ENCODE data around the gene ENO3. TPM values are rescaled to one million over a fixed set of nuclear protein-coding genes. Genes with fewer than 3 reads are reported as not detected.

The ENO3 gene
- total RNA-seq, 1 donor from 2014 or later: 24.0 TPM

DNA sequence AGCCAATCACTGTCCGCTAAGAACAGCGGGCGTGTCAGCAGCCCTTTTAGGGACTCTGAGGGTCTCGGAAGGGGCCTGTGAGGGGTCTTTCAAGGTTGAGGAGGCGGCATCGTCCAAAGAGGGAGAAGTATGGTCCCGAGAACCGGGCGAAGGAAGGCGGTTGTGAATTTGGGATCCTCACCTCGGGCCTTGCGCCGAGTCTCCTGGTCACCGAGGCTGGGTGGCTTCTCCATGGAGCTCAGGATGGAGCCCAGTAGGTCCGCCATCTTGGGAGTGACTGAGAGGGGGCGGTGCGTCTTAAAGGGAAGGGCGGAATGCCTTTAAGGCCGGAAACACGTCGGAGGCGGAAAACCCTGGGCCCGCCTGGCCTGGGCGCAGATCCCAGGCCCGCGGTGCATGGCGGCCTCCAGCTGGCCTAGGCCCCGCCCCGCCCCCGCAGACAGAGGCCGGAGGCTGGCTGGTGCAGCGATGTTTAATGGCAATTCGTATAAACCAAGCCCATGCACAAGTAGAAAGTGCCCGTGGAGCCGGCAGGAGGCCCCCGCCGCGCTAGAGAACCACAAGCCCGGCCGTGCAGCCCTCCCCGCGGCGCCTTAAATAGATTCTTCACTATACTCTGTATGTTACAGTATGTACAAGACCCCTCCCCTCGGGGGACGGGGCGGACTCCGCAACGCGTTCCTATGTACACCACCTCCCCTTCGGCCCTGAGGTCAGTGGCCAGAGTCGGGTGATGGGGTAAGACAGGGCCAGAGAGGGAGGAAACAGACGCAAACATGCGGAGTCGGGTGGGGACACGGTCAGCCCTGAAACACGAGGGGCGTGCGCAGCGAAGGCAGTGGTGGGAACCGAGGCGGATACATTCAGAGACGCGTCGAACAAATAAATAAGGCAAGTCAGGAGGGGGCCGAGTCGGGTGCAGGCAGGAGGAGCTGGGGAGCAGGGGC, 16.9 kb downstream of the ENO3 start, which contains the start of gene SPAG7:
SPAG7 (minus strand) TSS at position 279 of the 947 bp plus-strand sequence; CDS start at position 266, 13 bp downstream.
- Mint-ChIP-seq H3K9me3 (no peaks in the 10 kb centered on the region), H3K36me3 (peaks cover 20% of the 10 kb centered on the region), H3K4me3 (no peak within 1 kb of the TSS), H3K4me1 (ENCODE audit: unreplicated experiment) (peaks cover 37% of the 10 kb centered on the region), H3K27ac (no peak within 1 kb of the TSS), H3K27me3 (no peaks in the 10 kb centered on the region)
- DNase-seq (ENCODE audit: extremely low spot score, unreplicated experiment): peak; percentile 97
- TF ChIP-seq, protein P1, sequence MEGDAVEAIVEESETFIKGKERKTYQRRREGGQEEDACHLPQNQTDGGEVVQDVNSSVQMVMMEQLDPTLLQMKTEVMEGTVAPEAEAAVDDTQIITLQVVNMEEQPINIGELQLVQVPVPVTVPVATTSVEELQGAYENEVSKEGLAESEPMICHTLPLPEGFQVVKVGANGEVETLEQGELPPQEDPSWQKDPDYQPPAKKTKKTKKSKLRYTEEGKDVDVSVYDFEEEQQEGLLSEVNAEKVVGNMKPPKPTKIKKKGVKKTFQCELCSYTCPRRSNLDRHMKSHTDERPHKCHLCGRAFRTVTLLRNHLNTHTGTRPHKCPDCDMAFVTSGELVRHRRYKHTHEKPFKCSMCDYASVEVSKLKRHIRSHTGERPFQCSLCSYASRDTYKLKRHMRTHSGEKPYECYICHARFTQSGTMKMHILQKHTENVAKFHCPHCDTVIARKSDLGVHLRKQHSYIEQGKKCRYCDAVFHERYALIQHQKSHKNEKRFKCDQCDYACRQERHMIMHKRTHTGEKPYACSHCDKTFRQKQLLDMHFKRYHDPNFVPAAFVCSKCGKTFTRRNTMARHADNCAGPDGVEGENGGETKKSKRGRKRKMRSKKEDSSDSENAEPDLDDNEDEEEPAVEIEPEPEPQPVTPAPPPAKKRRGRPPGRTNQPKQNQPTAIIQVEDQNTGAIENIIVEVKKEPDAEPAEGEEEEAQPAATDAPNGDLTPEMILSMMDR (conservative IDR thresholded peaks at IDR 0.05): no peak

DNA sequence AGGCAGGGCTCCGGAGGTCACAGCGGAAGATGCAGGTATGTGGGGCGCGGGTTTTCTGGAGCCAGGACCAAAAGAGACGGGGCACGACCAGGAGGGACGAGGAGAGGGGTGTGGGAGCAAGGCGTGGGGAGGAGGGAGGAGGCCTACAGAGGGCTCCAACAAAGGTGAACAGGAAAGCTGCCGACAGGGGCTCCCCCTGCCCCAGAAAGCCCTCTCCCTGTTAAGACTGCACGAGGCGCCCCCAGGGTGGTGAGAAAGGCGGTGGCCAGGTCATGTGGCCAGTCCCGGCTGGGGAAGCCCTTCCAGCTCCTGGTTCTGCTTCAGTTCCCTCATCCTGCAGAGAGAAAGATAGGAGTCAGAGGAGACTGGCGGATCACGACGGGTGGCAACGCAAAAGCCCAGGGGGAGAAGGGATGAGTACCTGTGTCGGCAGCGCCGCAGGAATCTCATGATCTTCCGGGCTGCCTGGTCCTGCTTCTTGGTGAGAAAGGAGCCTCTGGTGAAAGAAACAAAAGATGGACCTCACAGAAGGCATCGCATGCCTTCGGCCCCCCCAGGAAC, 17.6 kb downstream of the ENO3 start:
- H3K9me3 Mint-ChIP-seq: no peaks in the 10 kb centered on the region
- peaks cover 41% of the 10 kb centered on the region for H3K4me1 Mint-ChIP-seq (ENCODE audit: unreplicated experiment)
- no peaks in the 10 kb centered on the region for H3K27me3 Mint-ChIP-seq
- no peak overlapping the region for H3K27ac Mint-ChIP-seq
- peaks cover 21% of the 10 kb centered on the region for H3K36me3 Mint-ChIP-seq
- TF ChIP-seq, protein P1 (conservative IDR thresholded peaks at IDR 0.05): no peak
- no peak for DNase-seq (ENCODE audit: extremely low spot score, unreplicated experiment)
- H3K4me3 Mint-ChIP-seq: no peak overlapping the region

DNA sequence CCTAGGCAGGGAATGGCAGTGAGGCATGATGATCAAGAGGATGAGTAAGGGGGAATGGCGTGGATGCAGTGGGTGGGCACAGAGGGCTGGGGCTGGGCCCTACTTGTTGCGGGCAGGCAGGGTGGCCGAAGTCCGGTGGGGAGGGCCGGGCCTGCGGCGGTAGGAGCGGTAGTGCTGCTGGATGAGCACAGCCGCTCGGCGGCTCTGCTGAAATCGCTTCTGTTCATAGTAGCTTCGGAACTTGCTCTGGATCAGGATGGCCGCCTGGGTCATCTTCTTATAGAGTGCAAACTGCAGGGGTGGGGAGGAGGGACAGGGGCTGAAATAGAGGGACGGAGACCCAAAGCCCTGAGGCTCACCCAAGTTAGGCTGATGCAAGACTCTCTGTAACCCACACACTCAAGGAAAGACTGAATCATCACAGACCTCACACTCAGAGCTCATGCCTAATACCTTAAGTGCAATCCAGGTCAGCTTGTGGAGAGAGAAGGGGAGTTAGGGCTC, 18.2 kb downstream of the ENO3 start:
- Mint-ChIP-seq H3K4me3 (no peak overlapping the region), H3K27me3 (no peaks in the 10 kb centered on the region), H3K4me1 (ENCODE audit: unreplicated experiment) (peaks cover 41% of the 10 kb centered on the region), H3K27ac (no peak overlapping the region), H3K9me3 (no peaks in the 10 kb centered on the region), H3K36me3 (peaks cover 25% of the 10 kb centered on the region)
- TF ChIP-seq, protein P1 (conservative IDR thresholded peaks at IDR 0.05): no peak
- no peak for DNase-seq (ENCODE audit: extremely low spot score, unreplicated experiment)

DNA sequence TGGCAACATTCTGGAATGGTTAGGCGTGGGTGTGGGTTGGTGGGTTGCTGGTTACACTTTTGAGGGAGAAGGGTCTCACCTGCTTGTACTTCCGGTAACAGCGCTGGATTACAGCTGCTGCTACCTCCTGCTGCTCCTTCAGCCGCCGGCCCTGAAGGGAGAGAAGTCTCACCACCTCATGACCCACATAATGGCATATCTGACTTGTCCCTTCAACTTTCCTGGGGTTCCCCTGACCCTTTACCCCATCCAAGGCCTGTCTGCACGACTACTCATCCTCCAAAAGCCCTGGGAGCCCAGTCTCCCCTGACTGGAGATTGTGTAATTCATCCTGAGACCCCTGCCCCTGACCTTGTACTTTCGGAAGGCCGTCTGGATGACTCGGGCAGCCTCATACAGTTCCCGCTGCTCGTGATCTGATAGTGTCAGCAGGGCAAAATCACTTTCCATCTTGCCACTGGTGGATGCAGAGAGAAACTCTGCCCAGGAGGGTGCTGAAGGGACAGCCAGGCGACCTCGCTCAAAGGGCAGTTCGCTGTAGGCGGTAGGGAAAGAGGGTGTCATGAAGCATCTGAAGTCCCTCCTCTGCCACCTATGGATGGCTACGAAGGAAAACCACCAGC, 18.7 kb downstream of the ENO3 start:
- Mint-ChIP-seq H3K4me3 (no peak overlapping the region), H3K27me3 (no peaks in the 10 kb centered on the region), H3K9me3 (no peaks in the 10 kb centered on the region), H3K36me3 (peaks cover 29% of the 10 kb centered on the region), H3K27ac (no peak overlapping the region), H3K4me1 (ENCODE audit: unreplicated experiment) (peaks cover 41% of the 10 kb centered on the region)
- TF ChIP-seq, protein P1 (conservative IDR thresholded peaks at IDR 0.05): no peak
- no peak for DNase-seq (ENCODE audit: extremely low spot score, unreplicated experiment)

DNA sequence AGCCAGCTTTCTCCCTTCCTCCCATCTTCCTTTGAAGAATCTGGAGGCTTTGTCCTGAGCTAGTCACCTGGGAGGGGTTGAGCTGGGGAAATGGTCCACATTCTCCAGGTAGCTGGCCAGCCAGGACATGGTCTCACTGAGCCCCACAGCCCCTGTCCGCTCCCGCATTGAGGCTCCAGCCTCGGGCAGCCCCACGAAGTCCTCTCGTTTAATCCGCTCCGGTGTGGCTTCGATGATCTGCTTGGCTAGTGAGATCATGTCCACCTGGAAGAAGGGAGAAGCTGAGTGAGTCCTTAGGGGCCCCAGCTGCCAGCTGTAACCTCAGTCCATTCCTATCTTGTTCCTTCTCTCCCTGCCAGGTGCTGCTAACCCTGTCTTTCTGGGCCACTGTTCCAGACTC, 19.4 kb downstream of the ENO3 start:
- H3K4me3 Mint-ChIP-seq: peak overlapping the region; percentile 68
- H3K27ac Mint-ChIP-seq: peak overlapping the region; percentile 66
- H3K27me3 Mint-ChIP-seq: no peaks in the 10 kb centered on the region

More for the DNA sequence above, 19.4 kb downstream of the ENO3 start:
- Mint-ChIP-seq H3K9me3 (no peaks in the 10 kb centered on the region), H3K36me3 (peaks cover 26% of the 10 kb centered on the region), H3K4me1 (ENCODE audit: unreplicated experiment) (peaks cover 38% of the 10 kb centered on the region)
- no peak for DNase-seq (ENCODE audit: extremely low spot score, unreplicated experiment)
- TF ChIP-seq, protein P1 (conservative IDR thresholded peaks at IDR 0.05): no peak

Data from type B pancreatic cell (in vitro differentiated cells).